KMS-11 (cell line): ENCODE measurements around the gene MAPKAP1.

Source experiments
- H2AFZ ChIP-seq: fragments of 200-600 bp; sonication (generic); 2 replicates; pipeline ENCODE4 v1.6.1; 2016; ENCODE audit warnings: antibody characterized with exemption, mixed run types, low read depth
- H3K27ac ChIP-seq: fragments of 200-600 bp; sonication (generic); 2 replicates; pipeline ENCODE4 v1.6.1; 2016; ENCODE audit warnings: mild to moderate bottlenecking, mixed run types
- H3K27me3 ChIP-seq: fragments of 200-600 bp; sonication (generic); 2 replicates; pipeline ENCODE4 v1.6.1; 2017; ENCODE audit warnings: mild to moderate bottlenecking, low read depth, mixed run types, moderate library complexity; ENCODE audit not compliant: insufficient read depth
- H3K36me3 ChIP-seq: fragments of 200-600 bp; sonication (generic); 2 replicates; pipeline ENCODE4 v1.6.1; 2017; ENCODE audit warnings: mild to moderate bottlenecking, mixed run types; ENCODE audit not compliant: insufficient read depth
- H3K4me1 ChIP-seq: fragments of 200-600 bp; sonication (generic); 2 replicates; pipeline ENCODE4 v1.6.1; 2016; ENCODE audit warnings: mild to moderate bottlenecking, low read depth, mixed run types; ENCODE audit not compliant: poor library complexity, severe bottlenecking
- H3K4me2 ChIP-seq: fragments of 200-600 bp; sonication (generic); 2 replicates; pipeline ENCODE4 v1.7.0; 2016; ENCODE audit warnings: mild to moderate bottlenecking, mixed run types
- H3K4me3 ChIP-seq: fragments of 200-600 bp; sonication (generic); IDR thresholded peaks from 2 replicates; pipeline ENCODE4 v1.6.1; 2017; ENCODE audit warnings: low read depth, low read length, mixed read lengths; ENCODE audit not compliant: insufficient read depth
- H3K79me2 ChIP-seq: fragments of 200-600 bp; sonication (generic); 2 replicates; pipeline ENCODE4 v1.6.1; 2016; ENCODE audit warnings: low read depth, mixed run types; ENCODE audit not compliant: insufficient read depth
- H3K9ac ChIP-seq: fragments of 200-600 bp; sonication (generic); 2 replicates; pipeline ENCODE4 v1.6.1; 2016; ENCODE audit warnings: mild to moderate bottlenecking, mixed run types
- H4K20me1 ChIP-seq: fragments of 200-600 bp; sonication (generic); 2 replicates; pipeline ENCODE4 v1.6.1; 2016; ENCODE audit warnings: mild to moderate bottlenecking, mixed run types; ENCODE audit not compliant: insufficient read depth
- CTCF ChIP-seq: fragments of 200-600 bp; sonication (generic); conservative IDR thresholded peaks from 2 replicates; pipeline ENCODE4 v1.6.1; 2017; ENCODE audit warnings: low read depth, mild to moderate bottlenecking, antibody characterized with exemption, low read length, moderate library complexity, mixed read lengths

MAPKAP1 gene

GRCh38 chr9:125703662-125704061 lies 3.3 kb downstream of the MAPKAP1 start:
- Histone ChIP-seq H3K4me2 (no peak overlapping the region), H3K27me3 (no peaks in the 10 kb centered on the region), H3K79me2 (peaks cover 66% of the 10 kb centered on the region), H3K36me3 (no peaks in the 10 kb centered on the region), H3K27ac (no peak overlapping the region), H3K4me3 (no peak overlapping the region), H4K20me1 (no peaks in the 10 kb centered on the region), H3K9ac (no peak overlapping the region), H3K4me1 (peaks cover 43% of the 10 kb centered on the region), H2AFZ (no peak overlapping the region)
- no peak for TF ChIP-seq CTCF

GRCh38 chr9:125701351-125701750 lies 5.7 kb downstream of the MAPKAP1 start:
- Histone ChIP-seq H3K4me3 (no peak overlapping the region), H3K27me3 (no peaks in the 10 kb centered on the region), H2AFZ (no peak overlapping the region), H3K79me2 (peaks cover 69% of the 10 kb centered on the region), H3K9ac (no peak overlapping the region), H4K20me1 (no peaks in the 10 kb centered on the region), H3K4me2 (peak overlapping the region; percentile 53; the same call in 1 of the 2 replicates), H3K27ac (no peak overlapping the region), H3K36me3 (no peaks in the 10 kb centered on the region), H3K4me1 (peaks cover 36% of the 10 kb centered on the region)
- TF ChIP-seq CTCF, result no peak

DNA sequence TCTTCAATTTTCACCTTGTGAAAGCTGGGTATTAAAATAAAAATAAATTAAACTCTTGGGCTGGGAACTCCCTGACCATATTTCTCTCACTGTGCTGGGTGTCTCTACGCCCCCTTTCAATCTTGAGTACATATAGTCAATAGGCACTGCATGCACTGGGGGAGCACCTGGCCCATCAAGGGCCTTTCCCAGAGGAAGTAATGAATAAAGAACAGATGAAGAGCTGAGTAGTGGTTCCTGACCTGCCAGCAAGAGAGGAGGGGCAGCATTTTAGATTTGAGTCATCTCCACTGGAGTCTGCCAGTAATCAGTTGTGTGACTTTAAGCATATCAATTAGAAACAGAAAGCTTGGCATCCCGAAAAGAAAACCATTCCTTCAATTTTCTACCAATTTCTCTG lies 6.2 kb downstream of the MAPKAP1 start:
- Histone ChIP-seq H3K27ac (no peak overlapping the region), H3K4me2 (peak overlapping the region; percentile 53)
- TF ChIP-seq CTCF, result no peak

GRCh38 chr9:125699870-125700269 lies 7.1 kb downstream of the MAPKAP1 start:
- H3K9ac ChIP-seq, result no peak overlapping the region
- H2AFZ ChIP-seq, result no peak overlapping the region
- H3K79me2 ChIP-seq, result peaks cover 61% of the 10 kb centered on the region
- no peaks in the 10 kb centered on the region for H3K27me3 ChIP-seq
- no peak overlapping the region for H3K4me3 ChIP-seq
- peaks cover 25% of the 10 kb centered on the region for H3K4me1 ChIP-seq
- H4K20me1 ChIP-seq, result no peaks in the 10 kb centered on the region
- no peaks in the 10 kb centered on the region for H3K36me3 ChIP-seq
- no peak overlapping the region for H3K27ac ChIP-seq
- peak overlapping the region; percentile 53; the same call in 1 of the 2 replicates for H3K4me2 ChIP-seq
- TF ChIP-seq CTCF, result no peak

More for the DNA sequence above, 6.2 kb downstream of the MAPKAP1 start:
- Histone ChIP-seq H2AFZ (no peak overlapping the region), H3K27me3 (no peaks in the 10 kb centered on the region), H3K4me3 (no peak overlapping the region), H4K20me1 (no peaks in the 10 kb centered on the region), H3K9ac (no peak overlapping the region), H3K4me1 (peaks cover 32% of the 10 kb centered on the region), H3K79me2 (peaks cover 67% of the 10 kb centered on the region), H3K36me3 (no peaks in the 10 kb centered on the region)
